SU-DHL-6 (cell line): ENCODE results near the gene CAMK2D.

Source experiments
- CTCF ChIP-seq: fragments of 200-600 bp; sonication (generic); IDR thresholded peaks from one replicate; pipeline ENCODE4 v1.5.1; 2017; ENCODE audit warnings: antibody characterized with exemption, mild to moderate bottlenecking, low read length, moderate library complexity; ENCODE audit not compliant: insufficient read depth, poor library complexity, severe bottlenecking
- EZH2phosphoT487 ChIP-seq: fragments of 200-600 bp; sonication (generic), shearing (Covaris generic); conservative IDR thresholded peaks from 2 replicates; pipeline ENCODE4 v1.6.1; 2018; ENCODE audit warnings: mild to moderate bottlenecking, antibody characterized with exemption, low read length, moderate library complexity, mixed read lengths

GRCh38 chr4:113732967-113733527 is 28.5 kb downstream of the CAMK2D start:
- no peak for TF ChIP-seq CTCF
- no peak for TF ChIP-seq EZH2phosphoT487
